ENCODE data around the gene MEF2A.

The MEF2A gene

DNA sequence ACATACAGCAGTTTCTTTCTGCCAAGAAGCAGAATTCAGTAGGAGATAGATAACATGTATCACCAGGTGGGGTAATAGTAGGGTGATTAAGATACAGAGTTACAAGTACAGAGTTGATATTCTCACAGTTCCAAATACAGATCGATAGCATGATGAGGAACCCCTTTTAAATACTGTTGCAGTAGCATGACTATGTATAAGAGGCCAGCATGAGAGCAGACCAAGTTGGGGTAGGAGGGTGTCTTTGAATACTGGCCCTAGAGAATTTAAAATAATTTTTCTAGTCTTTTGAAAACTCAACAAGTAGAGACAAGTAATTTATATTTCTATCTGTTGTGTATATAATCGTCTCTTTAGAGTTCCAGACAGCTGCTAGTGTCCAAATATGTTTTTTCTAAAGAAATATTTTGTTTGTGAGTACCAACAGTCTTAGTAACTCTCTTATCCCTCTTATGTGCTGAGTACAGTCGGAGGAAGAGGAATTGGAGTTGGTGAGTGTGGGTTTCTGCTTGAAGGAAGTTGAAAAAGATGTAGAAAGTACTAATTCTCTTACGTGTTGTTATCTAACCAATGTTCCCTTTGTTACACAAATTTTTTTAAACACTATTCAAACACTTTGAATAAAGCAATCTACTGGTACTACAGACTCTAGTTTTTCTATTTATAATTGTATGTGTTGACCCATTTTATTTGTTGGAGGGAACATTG is 137.3 kb downstream of the MEF2A start:
- FAIRE-seq = no peak
- DNase-seq (ENCODE audit: low spot score) = no peak

GRCh38 chr15:99703603-99704443 is 138.0 kb downstream of the MEF2A start:
- FAIRE-seq = no peak

DNA sequence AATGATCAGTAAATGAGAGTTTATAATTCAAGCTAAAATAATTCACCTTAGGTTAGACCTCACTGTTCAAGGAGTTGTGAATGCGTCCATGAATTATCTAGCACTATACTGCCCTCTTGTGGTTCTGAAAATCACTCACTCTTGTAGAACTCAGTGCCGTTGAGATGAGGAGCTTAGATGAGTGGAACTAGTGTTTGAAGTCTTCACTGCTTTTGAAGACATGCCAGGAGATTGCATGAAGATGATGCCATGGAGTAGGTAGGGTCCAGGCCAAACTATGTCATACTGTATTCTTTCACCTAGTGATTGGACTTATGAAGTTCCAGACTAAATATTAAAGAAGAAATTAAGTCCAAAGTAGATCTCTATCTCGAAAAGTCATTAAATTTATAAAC is 138.7 kb downstream of the MEF2A start:
- no peak for FAIRE-seq
- peak; percentile 62 for DNase-seq (ENCODE audit: low spot score)

More at GRCh38 chr15:99703603-99704443, 138.0 kb downstream of the MEF2A start:
- peak; percentile 69 for DNase-seq (ENCODE audit: low spot score)

DNA sequence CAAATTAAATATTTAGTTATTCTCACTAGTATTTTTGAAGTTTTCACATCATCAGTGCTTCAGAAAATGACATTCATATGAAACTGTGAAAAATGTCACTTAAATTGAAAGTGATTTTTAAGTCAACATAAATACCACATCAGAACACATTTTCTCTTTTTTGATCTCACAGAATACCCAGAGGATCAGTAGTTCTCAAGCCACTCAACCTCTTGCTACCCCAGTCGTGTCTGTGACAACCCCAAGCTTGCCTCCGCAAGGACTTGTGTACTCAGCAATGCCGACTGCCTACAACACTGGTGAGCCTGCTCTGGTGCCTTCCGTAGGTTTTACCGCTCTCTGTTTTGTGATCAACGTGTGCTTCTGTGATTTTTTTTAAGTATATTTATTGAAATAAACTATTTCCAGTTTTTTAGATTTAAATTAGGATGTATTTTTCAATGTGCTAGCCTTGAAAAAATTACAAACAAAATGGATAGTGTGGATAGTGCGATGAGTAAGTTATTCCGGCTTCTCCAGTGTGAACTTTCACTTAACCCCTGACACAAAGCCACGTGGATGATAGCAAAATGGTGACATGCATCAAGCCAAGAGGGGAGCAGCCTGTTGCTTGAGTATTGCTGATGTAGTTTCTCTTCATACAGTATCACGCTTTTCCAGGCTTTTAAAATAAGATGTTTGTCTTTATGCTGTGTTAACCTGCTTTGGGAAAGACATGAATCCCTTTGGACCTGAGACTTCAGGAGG is 140.9 kb downstream of the MEF2A start:
- FAIRE-seq = no peak
- DNase-seq (ENCODE audit: low spot score) = no peak

- DNase-seq (ENCODE audit: low spot score) (no peak), FAIRE-seq (no peak)
Observed at GRCh38 chr15:99707473-99708270, 141.9 kb downstream of the MEF2A start.

DNA sequence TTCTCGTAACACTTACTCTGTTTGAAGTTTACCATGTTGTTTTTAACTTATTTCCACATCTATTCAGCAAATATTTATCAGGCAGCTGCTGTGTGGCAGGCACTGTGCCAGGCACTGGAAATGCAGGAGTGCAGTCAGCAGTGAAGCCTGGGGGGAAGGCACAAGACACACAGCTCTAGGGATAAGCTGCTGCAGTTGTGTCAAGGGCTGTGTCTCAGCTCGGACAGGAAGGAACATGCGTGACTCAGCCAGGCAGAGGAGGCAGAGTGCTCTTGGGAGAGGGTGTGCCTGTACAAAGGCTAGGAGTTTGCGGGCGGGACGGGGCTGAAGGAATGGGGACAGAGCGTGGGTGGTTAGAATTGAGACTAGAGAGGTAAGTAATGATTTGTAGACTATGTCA is 142.8 kb downstream of the MEF2A start:
- FAIRE-seq = peak; percentile 95
- peak; percentile 87 for DNase-seq (ENCODE audit: low spot score)

DNA sequence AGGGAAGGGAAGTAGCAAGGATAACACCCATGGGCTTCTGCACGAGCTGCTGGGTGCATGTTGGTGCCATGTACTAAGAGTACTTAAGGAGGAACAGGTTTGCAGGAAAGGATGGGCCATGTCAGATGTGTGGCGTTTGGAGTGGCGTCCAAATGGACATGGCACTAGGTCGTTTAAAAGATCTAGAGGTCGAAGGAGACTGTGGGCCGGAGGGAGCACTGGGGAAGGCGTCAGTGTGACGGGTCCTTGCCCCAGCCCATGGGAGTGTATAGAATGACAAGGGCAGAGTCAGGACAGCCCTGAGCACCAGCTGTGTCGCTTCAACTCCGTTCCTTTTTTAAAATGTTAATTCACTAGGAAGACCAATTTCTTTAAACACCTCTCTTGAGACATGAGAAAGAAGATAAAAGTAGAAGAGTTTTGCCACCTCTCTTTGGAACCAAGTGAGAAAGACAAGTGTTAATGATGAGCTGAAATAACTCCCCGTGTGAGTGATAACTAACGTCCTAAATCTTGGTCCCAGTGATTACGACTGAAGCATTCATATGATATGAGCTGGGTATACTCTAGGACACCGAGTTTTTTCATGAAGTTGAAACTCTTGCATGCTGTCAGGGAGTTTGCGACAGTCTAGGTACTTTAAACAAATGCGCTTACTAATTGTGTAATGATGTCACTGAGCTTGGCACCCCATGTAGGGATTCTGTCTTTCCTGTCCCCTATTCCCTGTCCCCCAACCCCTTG is 143.6 kb downstream of the MEF2A start:
- no peak for FAIRE-seq
- DNase-seq (ENCODE audit: low spot score) = no peak

DNA sequence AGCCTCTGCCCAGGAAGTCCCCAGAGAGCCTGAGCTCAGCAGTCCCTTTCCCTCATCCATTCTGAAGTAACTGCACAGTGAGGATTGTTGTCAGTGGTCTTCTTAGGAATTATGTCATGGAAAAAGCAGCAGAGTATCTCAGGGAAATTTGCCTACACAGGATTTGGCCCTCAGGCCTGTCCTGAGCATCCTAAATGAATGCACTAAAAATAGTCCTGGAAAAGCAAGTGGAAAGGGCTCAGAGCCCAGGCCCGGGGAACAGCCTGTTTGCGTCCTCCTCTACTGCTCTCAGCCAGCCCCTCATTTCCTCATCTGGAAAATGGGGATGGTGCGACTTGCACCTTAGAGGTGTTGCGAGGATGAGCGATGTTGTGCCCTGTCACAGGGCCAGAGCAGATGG is 145.8 kb downstream of the MEF2A start:
- no peak for FAIRE-seq
- no peak for DNase-seq (ENCODE audit: low spot score)

DNA sequence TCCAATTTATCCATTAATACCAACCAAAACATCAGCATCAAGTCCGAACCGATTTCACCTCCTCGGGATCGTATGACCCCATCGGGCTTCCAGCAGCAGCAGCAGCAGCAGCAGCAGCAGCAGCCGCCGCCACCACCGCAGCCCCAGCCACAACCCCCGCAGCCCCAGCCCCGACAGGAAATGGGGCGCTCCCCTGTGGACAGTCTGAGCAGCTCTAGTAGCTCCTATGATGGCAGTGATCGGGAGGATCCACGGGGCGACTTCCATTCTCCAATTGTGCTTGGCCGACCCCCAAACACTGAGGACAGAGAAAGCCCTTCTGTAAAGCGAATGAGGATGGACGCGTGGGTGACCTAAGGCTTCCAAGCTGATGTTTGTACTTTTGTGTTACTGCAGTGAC is 146.6 kb downstream of the MEF2A start:
- no peak for DNase-seq (ENCODE audit: low spot score)
- FAIRE-seq = no peak

GRCh38 chr15:99716540-99717095 is 150.8 kb downstream of the MEF2A start:
- no peak for FAIRE-seq

DNA sequence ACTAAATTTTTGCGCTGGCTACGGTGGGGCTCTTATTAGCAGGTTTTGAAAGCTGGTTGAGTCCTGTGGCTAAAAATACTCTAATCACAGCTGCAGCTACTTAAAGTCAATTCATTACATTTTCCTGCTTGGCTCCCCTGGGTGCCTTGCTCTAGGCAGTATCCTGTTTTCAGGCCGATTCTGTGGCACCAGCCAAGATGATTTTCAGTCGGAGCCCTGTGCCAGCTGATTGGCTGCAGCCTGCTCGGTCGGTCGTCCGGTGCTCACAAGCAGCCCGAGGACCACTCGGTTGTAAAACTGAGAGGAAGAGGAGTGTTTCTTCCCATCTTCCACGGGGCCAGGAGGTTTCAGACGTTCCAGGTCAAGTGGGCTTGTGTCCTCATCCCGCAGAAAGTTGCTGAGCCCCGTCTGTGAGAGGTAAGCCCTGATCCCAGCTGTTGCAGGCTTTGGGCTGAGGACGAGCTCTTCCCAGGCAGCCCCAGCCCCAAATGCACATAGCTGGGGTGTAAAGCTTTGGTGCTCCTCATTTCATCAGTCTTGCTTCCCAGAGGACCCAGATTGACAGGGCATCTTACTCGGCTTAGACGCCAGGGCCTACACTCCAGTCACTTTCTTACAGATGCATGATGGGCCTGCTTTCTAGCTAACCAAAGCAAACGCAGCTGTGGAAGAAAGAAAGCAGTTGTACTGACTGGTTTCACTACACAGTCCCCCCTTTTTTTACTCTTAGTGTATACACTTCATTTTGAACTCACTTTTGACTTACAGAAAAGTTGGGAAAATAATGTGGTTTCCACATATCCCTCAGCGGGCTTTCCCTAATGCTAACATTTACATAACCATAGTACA is 151.6 kb downstream of the MEF2A start:
- DNase-seq (ENCODE audit: low spot score) = no peak
- FAIRE-seq = no peak

More at GRCh38 chr15:99716540-99717095, 150.8 kb downstream of the MEF2A start:
- DNase-seq (ENCODE audit: low spot score) = no peak

GRCh38 chr15:99718421-99718820 is 152.6 kb downstream of the MEF2A start:
- DNase-seq (ENCODE audit: low spot score) (no peak), FAIRE-seq (no peak)

- no peak for FAIRE-seq
- DNase-seq (ENCODE audit: low spot score) = peak; percentile 41
Observed at GRCh38 chr15:99719096-99719541, 153.3 kb downstream of the MEF2A start.

GRCh38 chr15:99720533-99720932 is 154.7 kb downstream of the MEF2A start:
- no peak for FAIRE-seq

GRCh38 chr15:99721104-99721778 is 155.5 kb downstream of the MEF2A start:
- FAIRE-seq (no peak), DNase-seq (ENCODE audit: low spot score) (no peak)

More at GRCh38 chr15:99720533-99720932, 154.7 kb downstream of the MEF2A start:
- no peak for DNase-seq (ENCODE audit: low spot score)

- DNase-seq (ENCODE audit: low spot score) = no peak
- FAIRE-seq = no peak
Observed at GRCh38 chr15:99721896-99722295, 156.1 kb downstream of the MEF2A start.

DNA sequence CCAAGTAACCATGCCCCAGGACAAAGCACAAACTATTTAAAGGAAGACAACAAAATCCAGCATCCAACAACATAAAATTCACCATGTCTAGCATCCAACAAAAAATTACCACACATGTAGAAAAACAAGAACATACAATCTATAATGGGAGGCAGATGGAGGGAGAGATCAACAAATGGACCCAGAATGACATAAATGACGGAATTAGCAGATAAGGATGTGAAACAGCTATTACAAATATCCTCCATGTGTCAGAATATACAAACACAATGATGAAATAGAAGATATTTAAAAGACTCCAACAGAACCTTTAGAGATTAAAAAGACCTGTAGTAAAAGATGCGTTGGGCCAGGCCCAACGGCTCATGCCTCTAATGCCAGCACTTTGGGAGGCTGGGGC is 156.6 kb downstream of the MEF2A start:
- no peak for DNase-seq (ENCODE audit: low spot score)
- FAIRE-seq = no peak

- no peak for FAIRE-seq
- DNase-seq (ENCODE audit: low spot score) = no peak
Observed at GRCh38 chr15:99726333-99726732, 160.5 kb downstream of the MEF2A start.
